Endothelial cell of umbilical vein (primary cell): ENCODE results near the gene SCTR. TPM values are rescaled to one million over a fixed set of nuclear protein-coding genes. Genes with fewer than 3 reads are reported as not detected.

ENCODE experiments used
- BruUV-seq: library from RNA; stranded (reverse); fragments of 400-500 nt; replicated peaks from 2 replicates; lab custom pipeline; 2021; lab: Mats Ljungman, UMichigan
- CTCF ChIA-PET: fragments of 300-600, 350-600 bp; sonication (Branson Sonifier 250); formaldehyde crosslinking; loops from one replicate; lab custom pipeline; 2021; ENCODE audit warnings: antibody characterized with exemption, inconsistent platforms; lab: Charles Lee
- POLR2A ChIA-PET: fragments of 300-600, 350-600 bp; sonication (Branson Sonifier 250); formaldehyde crosslinking; loops from one replicate; lab custom pipeline; 2021; ENCODE audit warnings: antibody characterized with exemption, inconsistent platforms; lab: Charles Lee
- DNase-seq: peaks from one replicate; pipeline ENCODE4 v3.0.0-alpha.2; 2011; ENCODE audit warnings: low read depth, low spot score
- FAIRE-seq: peaks from 2 replicates; lab custom pipeline; 2011; peaks lifted over from hg19 to GRCh38; lab: Jason Lieb, UNC
- H2AFZ ChIP-seq: 2 replicates; pipeline ENCODE4 v1.6.0; 2012; ENCODE audit warnings: low read depth, low read length, control low read depth, inconsistent platforms
- H3K27ac ChIP-seq: 2 replicates; pipeline ENCODE4 v1.5.1; 2011; ENCODE audit warnings: low read depth, mild to moderate bottlenecking, control low read depth, low read length, moderate library complexity; ENCODE audit not compliant: insufficient read depth
- H3K27me3 ChIP-seq, 2 experiments: 2 replicates each; pipeline versions ENCODE4 v1.6.0 to v1.6.1; 2011; ENCODE audit warnings: low read length in 2 of 2, mixed read lengths in 1 of 2; ENCODE audit not compliant: control insufficient read depth in 2 of 2, insufficient read depth in 2 of 2
- H3K36me3 ChIP-seq, 2 experiments: 2 replicates in 1 of 2; 3 replicates in 1 of 2; pipeline ENCODE4 v1.5.1; 2011; ENCODE audit warnings: low read length in 2 of 2, mild to moderate bottlenecking in 1 of 2, moderate library complexity in 1 of 2; ENCODE audit not compliant: control insufficient read depth in 2 of 2, insufficient read depth in 2 of 2; ENCODE audit errors: extremely low read depth in 1 of 2
- H3K4me1 ChIP-seq: 3 replicates; pipeline ENCODE4 v1.5.1; 2011; ENCODE audit warnings: mild to moderate bottlenecking, low read length; ENCODE audit not compliant: control insufficient read depth, insufficient read depth; ENCODE audit errors: extremely low read depth
- H3K4me2 ChIP-seq: 2 replicates; pipeline ENCODE4 v1.6.1; 2011; ENCODE audit warnings: low read length, control low read depth, mixed read lengths; ENCODE audit not compliant: insufficient read depth
- H3K4me3 ChIP-seq, 3 experiments: fragments of 200-600 bp in 1 of 3; sonication (generic), shearing (Covaris generic) in 1 of 3; replicated peaks in 1 of 3; 2 replicates each; pipeline ENCODE4 v1.5.1; 2011 to 2016; ENCODE audit warnings: control low read depth in 3 of 3, low read length in 3 of 3, mild to moderate bottlenecking in 2 of 3, inconsistent platforms in 1 of 3, low read depth in 1 of 3, moderate library complexity in 1 of 3; ENCODE audit not compliant: insufficient read depth in 1 of 3
- H3K79me2 ChIP-seq: 2 replicates; pipeline ENCODE4 v1.6.0; 2012; ENCODE audit warnings: low read length, inconsistent platforms; ENCODE audit not compliant: control insufficient read depth, insufficient read depth
- H3K9ac ChIP-seq: replicated peaks from 2 replicates; pipeline ENCODE3; 2011; ENCODE audit warnings: low read length, control low read depth; ENCODE audit not compliant: insufficient read depth; ENCODE audit errors: extremely low read depth
- H3K9me1 ChIP-seq: replicated peaks from 3 replicates; pipeline ENCODE4 v1.6.0; 2011; ENCODE audit warnings: mild to moderate bottlenecking, low read length; ENCODE audit not compliant: control insufficient read depth, insufficient read depth; ENCODE audit errors: extremely low read depth
- H3K9me3 ChIP-seq: replicated peaks from 2 replicates; pipeline ENCODE4 v1.5.1; 2012; ENCODE audit warnings: low read length, inconsistent platforms; ENCODE audit not compliant: control insufficient read depth, insufficient read depth
- H4K20me1 ChIP-seq: replicated peaks from 2 replicates; pipeline ENCODE3; 2011; ENCODE audit warnings: mild to moderate bottlenecking, low read length; ENCODE audit not compliant: control insufficient read depth, insufficient read depth; ENCODE audit errors: extremely low read depth
- EZH2 ChIP-seq: IDR thresholded peaks from 2 replicates; pipeline ENCODE4 v1.6.1; 2012; ENCODE audit warnings: borderline replicate concordance, low read depth, mild to moderate bottlenecking, moderate library complexity, low read length, inconsistent platforms; ENCODE audit not compliant: severe bottlenecking
- FOS ChIP-seq: IDR thresholded peaks from 2 replicates; pipeline ENCODE4 v1.6.1; 2011; ENCODE audit warnings: mild to moderate bottlenecking, low read length, moderate library complexity, borderline replicate concordance; ENCODE audit not compliant: insufficient read depth
- GATA2 ChIP-seq: IDR thresholded peaks from 2 replicates; pipeline ENCODE4 v1.7.0; 2011; ENCODE audit warnings: low read depth, mild to moderate bottlenecking, moderate library complexity, mixed read lengths, low read length; ENCODE audit not compliant: insufficient read length, insufficient read depth
- JUN ChIP-seq: IDR thresholded peaks from 2 replicates; pipeline ENCODE4 v1.6.1; 2011; ENCODE audit warnings: borderline replicate concordance, low read depth; ENCODE audit not compliant: insufficient read length, insufficient read depth
- MAX ChIP-seq: IDR thresholded peaks from 2 replicates; pipeline ENCODE4 v1.6.1; 2011; ENCODE audit not compliant: insufficient read depth, insufficient read length
- MYC ChIP-seq: IDR thresholded peaks from one replicate; pipeline ENCODE4 v1.6.1; 2011; ENCODE audit warnings: mild to moderate bottlenecking, low read depth, low read length
- POLR2A ChIP-seq: IDR thresholded peaks from 2 replicates; pipeline ENCODE4 v1.6.1; 2012; ENCODE audit warnings: low read depth, mild to moderate bottlenecking, control low read depth, low read length
- dilution Hi-C: fragments of 300-500 bp; cut with MboI; formaldehyde crosslinking; loops from one replicate; pipeline ENCODE4 v1.15.0; 2019; ENCODE audit warnings: low sequenced_read_pairs; ENCODE audit not compliant: extremely low pct_ligation_motif_present
- intact Hi-C: fragments of 100-400 bp; cut with micrococcal nuclease; formaldehyde crosslinking; loops from one replicate; pipeline ENCODE4 v1.10.0; 2022
- polyA plus RNA-seq, 4 experiments: library from polyadenylated mRNA; depleted of rRNA in 3 of 4; stranded (reverse) in 3 of 4; unstranded in 1 of 4; fragments of >200 nt; gene quantifications; 2 replicates each; pipeline versions ENCODE4 v1.2.1 to v1.2.3, GENCODE V29; 2011 to 2012; ENCODE audit warnings: missing spikeins in 1 of 4
- total RNA-seq: library from RNA; stranded (reverse); gene quantifications from 2 replicates; pipeline ENCODE4 v1.2.3, GENCODE V29; 2021
- TF ChIP-seq, protein P1 (sequence below), 2 donors: IDR thresholded peaks; 1 replicate in 1 of 2; 2 replicates in 1 of 2; pipeline ENCODE4 v1.5.1; 2011; ENCODE audit warnings: low read length in 2 of 2, mild to moderate bottlenecking in 2 of 2, moderate library complexity in 2 of 2, control low read depth in 1 of 2, inconsistent platforms in 1 of 2, low read depth in 1 of 2; ENCODE audit not compliant: insufficient read depth in 1 of 2; ENCODE audit errors: extremely low read depth in 1 of 2

SCTR gene
- total and polyA plus RNA-seq, 2 donors (not counting 3 experiments of a cell fraction or from before 2014, with no cell fraction given), result not detected

DNA sequence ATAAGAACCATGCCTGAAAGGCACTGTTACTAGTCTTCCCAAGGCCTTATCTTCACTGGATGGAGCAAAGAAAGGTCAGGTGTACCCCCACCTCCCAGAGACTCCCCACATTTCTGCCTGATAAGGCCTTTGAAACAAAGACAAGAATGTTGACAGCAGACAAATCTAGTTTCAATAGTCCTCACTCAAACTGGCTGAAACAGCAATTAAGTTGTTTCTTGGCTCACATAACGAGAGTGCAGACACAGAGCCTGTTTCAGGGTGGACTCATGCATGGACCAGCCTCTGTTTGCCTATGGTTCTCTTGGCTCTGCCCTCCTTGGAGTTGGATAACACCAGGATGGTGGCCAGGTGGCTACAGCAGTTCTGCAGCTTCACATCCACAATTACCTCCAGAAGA lies 12.4 kb upstream of the SCTR start:
- POLR2A ChIA-PET, result no interaction called here
- Histone ChIP-seq H2AFZ (no peak overlapping the region), H3K4me2 (no peak overlapping the region), H3K9ac (no peak overlapping the region), H3K9me3 (no peaks in the 10 kb centered on the region), H3K9me1 (no peaks in the 10 kb centered on the region), H4K20me1 (no peaks in the 10 kb centered on the region), H3K79me2 (no peaks in the 10 kb centered on the region), H3K36me3 (no peaks in the 10 kb centered on the region), H3K4me1 (no peaks in the 10 kb centered on the region), H3K27ac (no peak overlapping the region), H3K27me3 (peaks cover 0 to 2% of the 10 kb centered on the region in 2 experiments), H3K4me3 (no peak overlapping the region)
- CTCF ChIA-PET, result interaction anchor here (1.0 to 2.0 kb wide), 2 partner anchors 19 kb away, joined by 4 to 5 read pairs; no protein-coding TSS in a partner anchor
- FAIRE-seq (no peak), DNase-seq (no peak)
- dilution Hi-C loops (no loop called here), intact Hi-C loops (no loop called here)
- TF ChIP-seq JUN, result no peak
- no peak for TF ChIP-seq MAX
- TF ChIP-seq GATA2, result no peak
- TF ChIP-seq POLR2A, result no peak
- TF ChIP-seq, protein P1, sequence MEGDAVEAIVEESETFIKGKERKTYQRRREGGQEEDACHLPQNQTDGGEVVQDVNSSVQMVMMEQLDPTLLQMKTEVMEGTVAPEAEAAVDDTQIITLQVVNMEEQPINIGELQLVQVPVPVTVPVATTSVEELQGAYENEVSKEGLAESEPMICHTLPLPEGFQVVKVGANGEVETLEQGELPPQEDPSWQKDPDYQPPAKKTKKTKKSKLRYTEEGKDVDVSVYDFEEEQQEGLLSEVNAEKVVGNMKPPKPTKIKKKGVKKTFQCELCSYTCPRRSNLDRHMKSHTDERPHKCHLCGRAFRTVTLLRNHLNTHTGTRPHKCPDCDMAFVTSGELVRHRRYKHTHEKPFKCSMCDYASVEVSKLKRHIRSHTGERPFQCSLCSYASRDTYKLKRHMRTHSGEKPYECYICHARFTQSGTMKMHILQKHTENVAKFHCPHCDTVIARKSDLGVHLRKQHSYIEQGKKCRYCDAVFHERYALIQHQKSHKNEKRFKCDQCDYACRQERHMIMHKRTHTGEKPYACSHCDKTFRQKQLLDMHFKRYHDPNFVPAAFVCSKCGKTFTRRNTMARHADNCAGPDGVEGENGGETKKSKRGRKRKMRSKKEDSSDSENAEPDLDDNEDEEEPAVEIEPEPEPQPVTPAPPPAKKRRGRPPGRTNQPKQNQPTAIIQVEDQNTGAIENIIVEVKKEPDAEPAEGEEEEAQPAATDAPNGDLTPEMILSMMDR (IDR thresholded peaks at IDR 0.05; ENCODE audit: extremely low read depth in 1 of 2, insufficient read depth in 1 of 2, low read depth in 1 of 2, low read length in 2 of 2), result no peak
- BruUV-seq, result no TSS peak

GRCh38 chr2:119536211-119536610 lies 11.9 kb upstream of the SCTR start:
- no peaks in the 10 kb centered on the region for H3K9me3 ChIP-seq
- peaks cover 2 to 3% of the 10 kb centered on the region in 2 experiments for H3K27me3 ChIP-seq
- no peaks in the 10 kb centered on the region for H4K20me1 ChIP-seq
- ChIA-PET POLR2A (no interaction called here), CTCF (interaction anchor here (1.0 kb wide), 1 partner anchor 19 kb away, joined by 4 read pairs; no protein-coding TSS in a partner anchor)
- no peaks in the 10 kb centered on the region for H3K79me2 ChIP-seq
- intact Hi-C loops, result no loop called here
- no peaks in the 10 kb centered on the region for H3K36me3 ChIP-seq
- no peak overlapping the region for H3K27ac ChIP-seq
- TF ChIP-seq EZH2 (no peak), MYC (no peak), JUN (no peak), FOS (no peak), GATA2 (no peak)
- TF ChIP-seq, protein P1 (IDR thresholded peaks at IDR 0.05; ENCODE audit: extremely low read depth in 1 of 2, insufficient read depth in 1 of 2, low read depth in 1 of 2, low read length in 2 of 2), result no peak
- DNase-seq (no peak), FAIRE-seq (no peak)
- H3K4me1 ChIP-seq, result no peaks in the 10 kb centered on the region
- H3K4me2 ChIP-seq, result no peak overlapping the region
- no peak overlapping the region for H3K4me3 ChIP-seq
- no peak overlapping the region for H2AFZ ChIP-seq
- H3K9ac ChIP-seq, result no peak overlapping the region
- no TSS peak for BruUV-seq
- dilution Hi-C loops, result no loop called here
- H3K9me1 ChIP-seq, result no peaks in the 10 kb centered on the region
